A673 (cell line): ENCODE results near the gene VTN.

Experiments used
- EZH2 ChIP-seq: fragments of 200-600 bp; sonication (generic); IDR thresholded peaks from 2 replicates; pipeline ENCODE4 v1.6.1; 2017; ENCODE audit warnings: borderline replicate concordance, low read depth, mild to moderate bottlenecking, mixed read lengths, antibody characterized with exemption, low read length; ENCODE audit not compliant: poor library complexity, severe bottlenecking
- TF ChIP-seq, protein P1 (sequence below): fragments of 300-800, 200-600 bp; sonication (generic); conservative IDR thresholded peaks from 2 replicates; pipeline ENCODE4 v1.5.1; 2017; ENCODE audit warnings: low read depth, mild to moderate bottlenecking, antibody characterized with exemption, low read length, moderate library complexity, mixed read lengths

DNA sequence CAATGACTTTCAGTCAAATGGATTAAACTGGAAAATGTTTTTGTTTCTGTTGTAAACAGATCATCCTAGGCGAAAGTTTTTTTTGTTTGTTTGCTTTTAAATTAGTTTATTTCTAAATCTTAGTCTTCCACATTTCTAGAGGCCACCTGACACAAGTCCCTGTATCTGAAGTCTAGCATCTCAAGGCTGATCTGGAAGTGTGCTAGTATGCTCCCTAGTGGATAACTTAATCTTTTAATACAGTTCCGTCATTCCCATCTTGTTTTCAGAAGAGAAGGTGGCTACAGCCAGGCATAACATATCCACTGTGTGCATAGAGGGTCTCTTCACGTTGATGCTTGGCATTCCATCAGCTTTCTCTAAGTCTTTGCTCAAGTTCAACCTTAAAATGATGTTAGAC is 42.4 kb downstream of the VTN start:
- TF ChIP-seq, protein P1, sequence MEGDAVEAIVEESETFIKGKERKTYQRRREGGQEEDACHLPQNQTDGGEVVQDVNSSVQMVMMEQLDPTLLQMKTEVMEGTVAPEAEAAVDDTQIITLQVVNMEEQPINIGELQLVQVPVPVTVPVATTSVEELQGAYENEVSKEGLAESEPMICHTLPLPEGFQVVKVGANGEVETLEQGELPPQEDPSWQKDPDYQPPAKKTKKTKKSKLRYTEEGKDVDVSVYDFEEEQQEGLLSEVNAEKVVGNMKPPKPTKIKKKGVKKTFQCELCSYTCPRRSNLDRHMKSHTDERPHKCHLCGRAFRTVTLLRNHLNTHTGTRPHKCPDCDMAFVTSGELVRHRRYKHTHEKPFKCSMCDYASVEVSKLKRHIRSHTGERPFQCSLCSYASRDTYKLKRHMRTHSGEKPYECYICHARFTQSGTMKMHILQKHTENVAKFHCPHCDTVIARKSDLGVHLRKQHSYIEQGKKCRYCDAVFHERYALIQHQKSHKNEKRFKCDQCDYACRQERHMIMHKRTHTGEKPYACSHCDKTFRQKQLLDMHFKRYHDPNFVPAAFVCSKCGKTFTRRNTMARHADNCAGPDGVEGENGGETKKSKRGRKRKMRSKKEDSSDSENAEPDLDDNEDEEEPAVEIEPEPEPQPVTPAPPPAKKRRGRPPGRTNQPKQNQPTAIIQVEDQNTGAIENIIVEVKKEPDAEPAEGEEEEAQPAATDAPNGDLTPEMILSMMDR: no peak
- TF ChIP-seq EZH2: no peak
